Stromal cell of bone marrow (primary cell): ENCODE data around the gene UXT.

Experiments
- DNase-seq: peaks from one replicate; pipeline ENCODE4 v3.0.0-alpha.2; 2012; ENCODE audit warnings: low read depth

The UXT gene

GRCh38 chrX:47649271-47649670 is 9.7 kb downstream of the UXT start:
- DNase-seq = no peak

DNA sequence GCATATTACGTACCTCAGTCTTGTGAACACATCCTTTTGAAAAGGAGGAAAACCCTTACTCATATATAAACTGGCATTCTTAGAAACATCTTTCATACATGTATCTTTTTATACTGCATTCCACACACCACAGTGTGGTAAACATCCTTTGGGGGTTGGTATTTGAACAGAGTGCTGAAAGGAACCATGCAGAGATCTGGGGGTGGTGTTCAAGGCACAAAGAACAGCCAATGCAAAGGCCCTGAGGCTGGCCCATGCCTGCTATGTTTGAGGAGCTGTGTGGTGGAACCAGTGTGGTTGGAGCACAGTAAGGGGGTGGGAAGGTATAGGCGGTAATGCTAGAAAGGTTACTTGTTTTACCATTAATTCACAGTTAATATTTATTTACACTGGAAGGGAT is 10.6 kb downstream of the UXT start:
- DNase-seq = no peak

DNA sequence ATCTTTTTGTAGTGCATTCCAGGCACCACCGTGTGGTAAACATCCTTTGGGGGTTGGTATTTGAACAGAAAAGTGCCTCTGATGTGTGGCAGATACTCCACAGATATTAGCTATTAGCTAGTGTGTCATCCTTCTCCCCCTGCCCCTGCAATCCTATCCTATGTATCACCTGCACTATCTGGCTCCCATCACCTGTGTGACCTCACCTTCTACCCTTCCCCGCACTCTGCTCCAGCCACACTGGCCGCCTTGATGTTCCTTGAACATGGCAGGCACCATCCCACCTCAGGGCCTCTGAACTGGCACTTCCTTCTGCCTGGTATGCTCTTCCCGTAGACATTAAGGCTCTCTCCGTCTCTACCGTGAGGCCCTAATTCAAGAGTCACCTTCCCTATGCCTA is 12.3 kb downstream of the UXT start:
- DNase-seq = no peak

GRCh38 chrX:47645530-47645929 is 13.4 kb downstream of the UXT start:
- DNase-seq = no peak

- DNase-seq = no peak
Observed at GRCh38 chrX:47644557-47645091, 14.4 kb downstream of the UXT start.

GRCh38 chrX:47643926-47644325 is 15.1 kb downstream of the UXT start:
- DNase-seq = no peak

DNA sequence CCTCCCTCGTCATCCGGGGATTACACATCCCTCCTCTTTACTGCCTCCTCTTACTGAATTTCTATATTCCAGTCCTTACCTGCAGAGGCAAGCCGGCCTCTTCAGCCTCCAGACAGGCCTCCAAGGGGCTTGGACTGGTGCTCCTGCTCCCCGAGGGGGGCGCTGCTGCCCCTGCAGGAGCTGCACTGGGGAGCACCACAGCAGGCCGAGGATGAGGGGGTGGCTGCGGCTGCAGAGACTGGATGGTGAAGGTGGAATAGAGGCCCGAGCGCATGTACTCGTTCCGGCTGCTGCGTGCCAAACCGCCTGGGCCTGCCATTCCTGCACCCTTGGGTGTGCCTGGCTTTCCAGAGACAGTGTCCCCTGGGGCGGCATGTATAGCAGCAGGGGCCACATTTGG is 20.2 kb downstream of the UXT start:
- no peak for DNase-seq

- DNase-seq = no peak
Observed at GRCh38 chrX:47637546-47638195, 21.3 kb downstream of the UXT start.

DNA sequence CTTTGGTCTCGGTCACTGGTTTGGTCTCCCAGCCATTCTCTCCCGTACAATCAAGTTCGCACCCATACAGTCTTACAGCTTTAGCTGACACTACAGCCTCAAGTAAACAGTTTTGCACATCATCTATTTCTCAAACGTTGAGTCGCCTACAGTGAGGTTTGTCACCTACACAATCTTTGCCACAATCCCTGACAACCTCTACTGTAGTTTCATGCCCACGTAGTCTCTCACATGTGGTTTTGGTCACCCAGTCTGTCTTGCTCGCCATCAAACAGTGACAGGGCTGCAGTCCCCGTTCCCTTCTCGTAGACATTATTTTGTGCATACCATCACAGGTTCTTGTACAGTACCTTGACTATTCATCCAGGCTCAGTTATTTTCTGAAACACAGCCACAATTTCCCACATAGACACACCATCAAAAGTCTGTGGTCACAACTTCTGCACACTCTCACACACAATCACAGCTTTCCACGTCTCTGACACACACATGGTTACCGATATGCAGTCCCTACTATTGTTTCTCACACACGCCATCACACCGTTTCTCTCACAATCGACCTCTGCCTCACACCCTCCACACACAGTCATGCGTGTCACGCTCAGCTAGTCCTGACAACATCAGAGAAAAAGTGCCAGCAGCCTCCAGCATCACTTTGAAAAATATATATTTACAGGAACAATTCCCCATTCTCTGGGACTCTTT is 24.0 kb downstream of the UXT start:
- DNase-seq = no peak

DNA sequence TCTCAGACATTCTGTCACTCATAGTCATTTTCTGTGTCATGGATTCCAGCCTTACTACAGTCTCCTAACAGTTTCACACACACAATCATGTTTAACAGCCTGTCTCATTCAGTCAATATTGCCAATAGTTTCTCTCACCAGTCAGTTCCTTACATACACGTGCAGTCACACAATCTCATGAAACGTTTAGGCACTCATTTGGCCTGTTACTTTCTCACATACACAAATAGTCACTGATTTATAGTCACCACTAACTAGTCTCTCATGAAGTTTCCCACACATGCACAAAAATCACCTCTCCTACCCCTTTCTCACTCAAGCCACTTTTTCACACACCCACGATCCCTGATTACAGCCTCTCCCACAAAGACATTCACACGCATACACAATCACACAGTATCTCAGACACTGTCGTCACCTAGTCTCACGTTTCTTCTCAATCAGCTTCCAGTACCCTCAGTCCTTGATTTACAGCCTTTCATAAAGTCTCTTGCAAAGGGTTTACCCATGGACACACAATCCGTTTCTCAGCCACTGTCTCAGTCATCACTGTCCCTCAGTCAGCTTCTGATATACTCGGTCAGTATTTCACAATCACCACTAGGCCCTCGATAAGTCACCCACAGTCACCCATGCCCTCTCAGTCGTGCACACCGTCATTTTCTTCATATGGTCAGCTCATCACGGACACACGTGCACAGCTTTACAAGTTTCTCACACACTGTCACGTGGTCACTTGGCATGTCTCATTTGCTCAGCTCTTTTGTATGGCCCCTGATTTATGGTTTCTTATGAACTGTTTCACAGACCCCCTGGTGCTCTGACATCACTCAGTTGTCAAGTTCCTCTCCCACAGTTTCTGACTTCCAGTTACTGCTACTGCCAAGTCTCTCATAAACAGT is 25.0 kb downstream of the UXT start:
- no peak for DNase-seq

DNA sequence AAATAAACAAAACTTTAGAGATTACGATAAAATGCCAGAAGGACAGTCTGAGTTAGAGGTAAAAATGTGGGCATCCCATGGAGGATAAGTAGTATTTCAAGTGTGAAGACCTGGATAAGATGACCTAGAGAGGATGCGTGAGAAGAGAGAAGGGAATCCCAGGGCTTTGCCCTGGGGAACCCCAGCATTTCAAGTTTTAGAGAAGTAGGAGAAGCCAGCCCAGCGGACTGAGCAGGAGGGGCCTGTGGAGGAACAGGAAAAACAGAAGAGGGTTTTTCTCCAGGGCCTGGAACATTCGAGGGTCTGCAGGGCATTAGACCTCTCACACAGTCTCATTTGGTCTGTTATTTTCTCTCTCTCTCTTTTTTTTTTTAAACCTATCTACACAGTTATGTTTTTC is 26.3 kb downstream of the UXT start:
- DNase-seq = no peak

DNA sequence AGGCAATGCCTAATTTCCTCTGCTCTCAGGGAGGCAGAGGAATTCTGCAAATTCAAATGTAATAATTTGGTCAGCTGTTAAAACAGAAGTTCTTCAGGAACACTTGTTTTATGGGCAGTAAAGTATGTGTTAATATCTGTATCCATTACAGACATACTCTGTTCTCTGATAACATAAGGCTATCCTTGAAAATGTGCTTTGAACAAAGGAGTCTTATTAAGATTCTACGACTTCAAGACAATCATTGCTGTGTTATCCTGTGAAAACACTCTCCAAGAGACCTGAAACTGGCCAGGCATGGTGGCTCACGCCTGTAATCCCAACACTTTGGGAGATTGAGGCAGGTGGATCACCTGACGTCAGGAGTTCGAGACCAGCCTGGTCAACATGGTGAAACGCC is 27.3 kb downstream of the UXT start:
- no peak for DNase-seq

- DNase-seq = no peak
Observed at GRCh38 chrX:47629419-47630200, 29.4 kb downstream of the UXT start, which contains the start of gene CFP. CFP (minus strand) TSS chrX:47629930; CDS start chrX:47629844, 86 bp downstream.

GRCh38 chrX:47628982-47629381 is 30.0 kb downstream of the UXT start:
- no peak for DNase-seq

GRCh38 chrX:47625365-47625764 is 33.6 kb downstream of the UXT start:
- DNase-seq = no peak

DNA sequence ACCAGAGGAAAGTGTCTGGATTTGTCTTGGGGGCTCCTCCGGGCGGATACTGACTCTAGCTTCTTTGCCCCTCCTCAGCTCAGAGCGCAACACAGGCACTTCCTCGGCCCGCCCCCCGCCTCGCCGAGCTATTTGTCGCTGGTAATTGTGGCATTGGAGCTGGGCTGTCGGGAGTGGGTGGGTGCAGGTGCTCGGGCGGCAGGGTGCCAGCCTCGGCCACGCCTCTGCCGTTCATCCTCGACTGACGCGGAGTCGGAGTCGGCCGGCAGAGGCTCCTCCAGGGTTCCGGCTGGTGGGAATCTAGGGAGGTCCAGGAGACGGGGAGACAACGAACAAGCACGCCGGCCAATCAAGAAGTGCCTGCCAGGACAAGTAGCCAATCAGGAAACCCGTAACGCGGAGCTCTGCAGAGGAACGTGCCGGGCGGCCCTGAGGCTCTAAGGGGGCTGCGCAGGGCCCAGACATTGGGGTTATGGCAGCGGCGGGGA is 35.4 kb downstream of the UXT start:
- DNase-seq = peak; percentile 32

DNA sequence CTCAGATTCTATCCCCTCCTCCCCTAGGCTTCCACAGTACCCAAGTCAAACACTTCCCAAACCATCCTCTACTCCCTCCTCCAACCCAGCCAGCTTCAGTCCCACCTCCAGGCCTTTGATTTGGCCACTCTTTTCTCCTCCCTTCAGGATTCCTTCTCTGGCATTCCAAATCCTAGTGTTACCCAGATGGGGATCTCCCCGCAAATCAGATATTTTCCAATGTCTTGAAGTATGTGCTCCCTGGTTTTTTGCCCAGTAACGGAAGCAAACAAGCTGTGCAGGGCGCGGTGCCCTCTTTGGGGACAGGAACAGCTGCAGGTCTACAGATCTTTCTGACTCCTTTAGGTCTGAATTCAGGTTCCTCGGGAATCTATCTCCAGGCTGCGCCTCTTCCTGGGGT is 37.1 kb downstream of the UXT start:
- DNase-seq = no peak

- DNase-seq = no peak
Observed at GRCh38 chrX:47620303-47620685, 38.7 kb downstream of the UXT start.

DNA sequence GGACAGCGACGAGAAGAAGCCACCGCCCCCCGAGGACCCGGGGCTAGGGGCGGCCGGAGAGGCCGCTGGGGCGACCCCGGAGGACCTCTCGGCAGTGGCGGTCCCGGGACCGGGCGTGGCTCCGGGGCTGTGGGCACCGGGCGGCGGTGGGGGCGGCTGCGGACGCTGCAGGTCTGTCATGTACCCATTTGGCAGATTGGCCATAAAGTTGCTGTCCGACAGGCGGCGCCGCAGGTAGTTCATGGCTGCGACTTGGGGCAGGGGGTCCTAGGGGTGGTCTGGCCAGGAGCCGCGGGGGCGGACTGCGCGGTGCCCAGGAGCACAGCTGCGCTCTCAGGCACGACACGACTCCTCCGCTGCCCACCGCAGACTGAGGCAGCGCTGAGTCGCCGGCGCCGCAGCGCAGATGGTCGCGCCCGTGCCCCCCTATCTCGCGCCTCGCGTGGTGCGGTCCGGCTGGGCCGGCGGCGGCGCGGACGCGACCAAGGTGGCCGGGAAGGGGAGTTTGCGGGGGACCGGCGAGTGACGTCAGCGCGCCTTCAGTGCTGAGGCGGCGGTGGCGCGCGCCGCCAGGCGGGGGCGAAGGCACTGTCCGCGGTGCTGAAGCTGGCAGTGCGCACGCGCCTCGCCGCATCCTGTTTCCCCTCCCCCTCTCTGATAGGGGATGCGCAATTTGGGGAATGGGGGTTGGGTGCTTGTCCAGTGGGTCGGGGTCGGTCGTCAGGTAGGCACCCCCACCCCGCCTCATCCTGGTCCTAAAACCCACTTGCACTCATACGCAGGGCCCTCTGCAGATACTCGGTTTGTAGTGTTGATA is 39.3 kb downstream of the UXT start, which contains the start of gene SYN1:
Gene SYN1, minus strand, starts transcription at position 372 of the 817 bp plus-strand sequence. Its CDS starts 129 bp downstream, at position 243.
- peak; percentile 39 for DNase-seq

GRCh38 chrX:47618923-47619485 is 40.0 kb downstream of the UXT start:
- no peak for DNase-seq
